K562 (cell line): Measurements from ENCODE around the gene TMC6. TPM values are rescaled to one million over a fixed set of nuclear protein-coding genes. Genes with fewer than 3 reads are reported as not detected.

ENCODE experiments used
- BCOR ChIP-seq: fragments of 450-650 bp; IDR thresholded peaks from 2 replicates; pipeline ENCODE4 v1.6.1; 2016
- CTBP1 ChIP-seq: fragments of 450-650 bp; IDR thresholded peaks from 2 replicates; pipeline ENCODE4 v1.6.1; 2016; ENCODE audit warnings: borderline replicate concordance
- DMBX1 ChIP-seq: fragments of 250-450 bp; sonication (Bioruptor Pico); IDR thresholded peaks from 2 replicates; pipeline ENCODE4 v1.8.0; 2022; ENCODE audit warnings: inconsistent platforms, mild to moderate bottlenecking, moderate library complexity, borderline replicate concordance
- HLTF ChIP-seq: fragments of 450-650 bp; IDR thresholded peaks from 2 replicates; pipeline ENCODE4 v1.6.1; 2016
- L3MBTL2 ChIP-seq: fragments of 450-650 bp; IDR thresholded peaks from 2 replicates; pipeline ENCODE4 v1.6.1; 2016; ENCODE audit warnings: mild to moderate bottlenecking, moderate library complexity
- NR2C2 ChIP-seq, 2 experiments: fragments of 200-800 bp in 1 of 2; sonication (Bioruptor generic) in 1 of 2; sonication (generic) in 1 of 2; formaldehyde crosslinking in 1 of 2; IDR thresholded peaks; 2 replicates each; pipeline versions ENCODE4 v1.6.1 to v1.8.0; 2016 to 2022; ENCODE audit warnings: mild to moderate bottlenecking in 1 of 2, missing compliant biosample characterization in 1 of 2, missing genetic modification characterization in 1 of 2, missing genetic modification reagents in 1 of 2
- PHF8 ChIP-seq: fragments of 200-600 bp; sonication (generic); IDR thresholded peaks from 2 replicates; pipeline ENCODE4 v1.6.1; 2012; ENCODE audit warnings: mixed run types, mild to moderate bottlenecking, inconsistent platforms, low read length, moderate library complexity, borderline replicate concordance
- RBBP5 ChIP-seq: fragments of 200-600 bp; sonication (generic); IDR thresholded peaks from 2 replicates; pipeline ENCODE4 v1.6.1; 2012; ENCODE audit warnings: borderline replicate concordance, mild to moderate bottlenecking, low read length, control low read depth, inconsistent platforms; ENCODE audit not compliant: insufficient read depth, poor library complexity, severe bottlenecking
- SIN3A ChIP-seq, 2 experiments: fragments of 150-350 bp in 1 of 2; IDR thresholded peaks; 2 replicates each; pipeline ENCODE4 v1.6.1; 2011 to 2016; ENCODE audit warnings: borderline replicate concordance in 2 of 2, low read depth in 2 of 2, low read length in 2 of 2, mild to moderate bottlenecking in 2 of 2, moderate library complexity in 2 of 2; ENCODE audit not compliant: control insufficient read depth in 1 of 2
- TBP ChIP-seq: optimal IDR thresholded peaks from 2 replicates; pipeline ENCODE3; 2011; ENCODE audit warnings: low read depth, low read length, improper control_type of control experiment
- ZNF165 ChIP-seq: fragments of 250-450 bp; sonication (Bioruptor Pico); IDR thresholded peaks from 2 replicates; pipeline ENCODE4 v1.4.0; 2020; ENCODE audit warnings: borderline replicate concordance
- polyA plus RNA-seq, 8 experiments: library from polyadenylated mRNA; depleted of rRNA in 4 of 8; stranded (reverse) in 5 of 8; unstranded in 3 of 8; fragments of >200 nt; fragmentation: Nextera tagmentation in 2 of 8; fragmentation: Illumina TruSeq in 1 of 8; extraction: Ambion mirVana in 2 of 8; extraction: Trizol in 1 of 8; gene quantifications; 2 replicates each; pipeline versions ENCODE4 v1.2.1 to v1.2.3, GENCODE V29; 2011 to 2014; ENCODE audit warnings: inconsistent platforms in 1 of 8, missing spikeins in 1 of 8
- total RNA-seq, 7 experiments: library from RNA; depleted of rRNA in 6 of 7; stranded (reverse); fragments of >200 nt in 6 of 7; fragmentation: Illumina TruSeq in 2 of 7; extraction: Trizol in 2 of 7; gene quantifications; 2 replicates each; pipeline versions ENCODE4 v1.2.1 to v1.2.3, GENCODE V29; 2011 to 2021; ENCODE audit warnings: low replicate concordance in 1 of 7
- TF ChIP-seq, protein P1 (sequence below): sonication (generic); formaldehyde crosslinking; IDR thresholded peaks from 2 replicates; pipeline ENCODE4 v1.4.0; 2020; ENCODE audit warnings: mild to moderate bottlenecking, missing genetic modification reagents
- TF ChIP-seq, protein P2 (sequence below): fragments of 250-450 bp; sonication (Bioruptor Pico); IDR thresholded peaks from 2 replicates; pipeline ENCODE4 v1.5.0; 2020; ENCODE audit warnings: mild to moderate bottlenecking
- TF ChIP-seq, protein P3 (sequence below): fragments of 450-650 bp; IDR thresholded peaks from 2 replicates; pipeline ENCODE4 v1.6.1; 2017; ENCODE audit warnings: antibody characterized with exemption, mild to moderate bottlenecking
- TF ChIP-seq, protein P4 (sequence below), 3 experiments: fragments of 200-800 bp in 1 of 3; sonication (Bioruptor generic) in 1 of 3; sonication (generic) in 1 of 3; formaldehyde crosslinking in 1 of 3; IDR thresholded peaks; 2 replicates each; pipeline versions ENCODE4 v1.6.1 to v1.8.0; 2016 to 2022; ENCODE audit warnings: mild to moderate bottlenecking in 2 of 3, missing compliant biosample characterization in 2 of 3, missing genetic modification characterization in 2 of 3, missing genetic modification reagents in 1 of 3
- TF ChIP-seq, protein P5 (sequence below): sonication (generic); formaldehyde crosslinking; IDR thresholded peaks from 2 replicates; pipeline ENCODE4 v1.8.0; 2022; ENCODE audit warnings: missing genetic modification reagents, mild to moderate bottlenecking, moderate library complexity, borderline replicate concordance

The TMC6 gene
- total and polyA plus RNA-seq, 9 of the 15 experiments (the other 6 are each of a cell fraction or from before 2014, with no cell fraction given): 4.1 to 351 (median 66.9) TPM

DNA sequence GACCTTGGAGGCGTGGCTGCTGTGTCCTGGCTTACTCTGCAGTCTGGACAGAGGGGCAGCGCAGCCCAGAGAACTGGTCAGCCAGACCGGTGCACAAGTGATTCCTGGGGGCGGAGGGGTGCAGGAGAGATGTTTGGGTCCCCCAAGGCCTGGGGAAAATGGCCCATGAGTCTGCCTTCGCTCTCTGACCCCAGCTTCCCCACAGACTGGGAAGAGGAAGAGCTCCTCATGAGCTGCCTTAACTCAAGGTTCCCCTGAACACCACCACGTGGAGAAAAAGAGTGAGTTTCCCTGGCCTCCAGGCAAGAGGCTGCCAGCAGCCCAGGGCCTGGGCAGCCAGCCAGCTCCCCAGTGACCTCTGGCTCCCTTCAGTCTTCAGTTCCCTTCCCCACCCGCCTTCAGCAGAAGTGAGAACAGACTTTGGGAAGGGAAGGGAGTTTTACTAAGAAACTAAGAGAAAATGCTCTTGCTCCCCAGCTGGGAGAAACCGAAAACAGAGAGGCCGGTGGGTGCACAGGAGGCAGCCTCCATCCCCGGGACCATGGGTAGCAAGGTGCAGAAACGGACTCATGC is 15.7 kb upstream of the TMC6 start (continued):
- TF ChIP-seq, protein P1, sequence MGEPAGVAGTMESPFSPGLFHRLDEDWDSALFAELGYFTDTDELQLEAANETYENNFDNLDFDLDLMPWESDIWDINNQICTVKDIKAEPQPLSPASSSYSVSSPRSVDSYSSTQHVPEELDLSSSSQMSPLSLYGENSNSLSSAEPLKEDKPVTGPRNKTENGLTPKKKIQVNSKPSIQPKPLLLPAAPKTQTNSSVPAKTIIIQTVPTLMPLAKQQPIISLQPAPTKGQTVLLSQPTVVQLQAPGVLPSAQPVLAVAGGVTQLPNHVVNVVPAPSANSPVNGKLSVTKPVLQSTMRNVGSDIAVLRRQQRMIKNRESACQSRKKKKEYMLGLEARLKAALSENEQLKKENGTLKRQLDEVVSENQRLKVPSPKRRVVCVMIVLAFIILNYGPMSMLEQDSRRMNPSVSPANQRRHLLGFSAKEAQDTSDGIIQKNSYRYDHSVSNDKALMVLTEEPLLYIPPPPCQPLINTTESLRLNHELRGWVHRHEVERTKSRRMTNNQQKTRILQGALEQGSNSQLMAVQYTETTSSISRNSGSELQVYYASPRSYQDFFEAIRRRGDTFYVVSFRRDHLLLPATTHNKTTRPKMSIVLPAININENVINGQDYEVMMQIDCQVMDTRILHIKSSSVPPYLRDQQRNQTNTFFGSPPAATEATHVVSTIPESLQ (CRISPR knock-in tag): 0 out of 2 replicates have a peak, but pooled peaks have one; percentile 20
- TF ChIP-seq, protein P2, sequence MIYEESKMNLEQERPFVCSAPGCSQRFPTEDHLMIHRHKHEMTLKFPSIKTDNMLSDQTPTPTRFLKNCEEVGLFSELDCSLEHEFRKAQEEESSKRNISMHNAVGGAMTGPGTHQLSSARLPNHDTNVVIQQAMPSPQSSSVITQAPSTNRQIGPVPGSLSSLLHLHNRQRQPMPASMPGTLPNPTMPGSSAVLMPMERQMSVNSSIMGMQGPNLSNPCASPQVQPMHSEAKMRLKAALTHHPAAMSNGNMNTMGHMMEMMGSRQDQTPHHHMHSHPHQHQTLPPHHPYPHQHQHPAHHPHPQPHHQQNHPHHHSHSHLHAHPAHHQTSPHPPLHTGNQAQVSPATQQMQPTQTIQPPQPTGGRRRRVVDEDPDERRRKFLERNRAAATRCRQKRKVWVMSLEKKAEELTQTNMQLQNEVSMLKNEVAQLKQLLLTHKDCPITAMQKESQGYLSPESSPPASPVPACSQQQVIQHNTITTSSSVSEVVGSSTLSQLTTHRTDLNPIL: no peak
- TF ChIP-seq L3MBTL2 (peak; percentile 90), ZNF165 (CRISPR knock-in tag) (no peak), HLTF (no peak), RBBP5 (peak; percentile 68), PHF8 (0 out of 2 replicates have a peak, but pooled peaks have one; percentile 14), SIN3A (IDR thresholded peaks at IDR 0.05; ENCODE audit: borderline replicate concordance in 2 of 2, control insufficient read depth in 1 of 2, low read depth in 2 of 2, low read length in 2 of 2) (peak in 1 of 2 experiments; percentile 58; a peak in 1 of 4 replicates), CTBP1 (peak; percentile 41; the same call in 1 of the 2 replicates), DMBX1 (peak; percentile 70; the same call in 1 of the 2 replicates), TBP (peak; percentile 45), NR2C2 (CRISPR knock-in tag; IDR thresholded peaks at IDR 0.05) (no peak), NR2C2 (tag; IDR thresholded peaks at IDR 0.05) (peak; percentile 85), BCOR (0 out of 2 replicates have a peak, but pooled peaks have one; percentile 31)
- TF ChIP-seq, protein P3, sequence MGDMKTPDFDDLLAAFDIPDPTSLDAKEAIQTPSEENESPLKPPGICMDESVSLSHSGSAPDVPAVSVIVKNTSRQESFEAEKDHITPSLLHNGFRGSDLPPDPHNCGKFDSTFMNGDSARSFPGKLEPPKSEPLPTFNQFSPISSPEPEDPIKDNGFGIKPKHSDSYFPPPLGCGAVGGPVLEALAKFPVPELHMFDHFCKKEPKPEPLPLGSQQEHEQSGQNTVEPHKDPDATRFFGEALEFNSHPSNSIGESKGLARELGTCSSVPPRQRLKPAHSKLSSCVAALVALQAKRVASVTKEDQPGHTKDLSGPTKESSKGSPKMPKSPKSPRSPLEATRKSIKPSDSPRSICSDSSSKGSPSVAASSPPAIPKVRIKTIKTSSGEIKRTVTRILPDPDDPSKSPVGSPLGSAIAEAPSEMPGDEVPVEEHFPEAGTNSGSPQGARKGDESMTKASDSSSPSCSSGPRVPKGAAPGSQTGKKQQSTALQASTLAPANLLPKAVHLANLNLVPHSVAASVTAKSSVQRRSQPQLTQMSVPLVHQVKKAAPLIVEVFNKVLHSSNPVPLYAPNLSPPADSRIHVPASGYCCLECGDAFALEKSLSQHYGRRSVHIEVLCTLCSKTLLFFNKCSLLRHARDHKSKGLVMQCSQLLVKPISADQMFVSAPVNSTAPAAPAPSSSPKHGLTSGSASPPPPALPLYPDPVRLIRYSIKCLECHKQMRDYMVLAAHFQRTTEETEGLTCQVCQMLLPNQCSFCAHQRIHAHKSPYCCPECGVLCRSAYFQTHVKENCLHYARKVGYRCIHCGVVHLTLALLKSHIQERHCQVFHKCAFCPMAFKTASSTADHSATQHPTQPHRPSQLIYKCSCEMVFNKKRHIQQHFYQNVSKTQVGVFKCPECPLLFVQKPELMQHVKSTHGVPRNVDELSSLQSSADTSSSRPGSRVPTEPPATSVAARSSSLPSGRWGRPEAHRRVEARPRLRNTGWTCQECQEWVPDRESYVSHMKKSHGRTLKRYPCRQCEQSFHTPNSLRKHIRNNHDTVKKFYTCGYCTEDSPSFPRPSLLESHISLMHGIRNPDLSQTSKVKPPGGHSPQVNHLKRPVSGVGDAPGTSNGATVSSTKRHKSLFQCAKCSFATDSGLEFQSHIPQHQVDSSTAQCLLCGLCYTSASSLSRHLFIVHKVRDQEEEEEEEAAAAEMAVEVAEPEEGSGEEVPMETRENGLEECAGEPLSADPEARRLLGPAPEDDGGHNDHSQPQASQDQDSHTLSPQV: peak; percentile 90
- TF ChIP-seq, protein P4, sequence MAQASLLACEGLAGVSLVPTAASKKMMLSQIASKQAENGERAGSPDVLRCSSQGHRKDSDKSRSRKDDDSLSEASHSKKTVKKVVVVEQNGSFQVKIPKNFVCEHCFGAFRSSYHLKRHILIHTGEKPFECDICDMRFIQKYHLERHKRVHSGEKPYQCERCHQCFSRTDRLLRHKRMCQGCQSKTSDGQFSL (CRISPR knock-in tag; IDR thresholded peaks at IDR 0.05): 0 out of 2 replicates have a peak, but pooled peaks have one; percentile 25
- TF ChIP-seq, protein P4 (tag; IDR thresholded peaks at IDR 0.05): no peak
- TF ChIP-seq, protein P5, sequence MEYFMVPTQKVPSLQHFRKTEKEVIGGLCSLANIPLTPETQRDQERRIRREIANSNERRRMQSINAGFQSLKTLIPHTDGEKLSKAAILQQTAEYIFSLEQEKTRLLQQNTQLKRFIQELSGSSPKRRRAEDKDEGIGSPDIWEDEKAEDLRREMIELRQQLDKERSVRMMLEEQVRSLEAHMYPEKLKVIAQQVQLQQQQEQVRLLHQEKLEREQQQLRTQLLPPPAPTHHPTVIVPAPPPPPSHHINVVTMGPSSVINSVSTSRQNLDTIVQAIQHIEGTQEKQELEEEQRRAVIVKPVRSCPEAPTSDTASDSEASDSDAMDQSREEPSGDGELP: peak; percentile 54; the same call in 1 of the 2 replicates
